GM21717 (cell line): ENCODE measurements around the gene SNX5.
A peak's percentile ranks its signal among the peaks of the same experiment; 100 is the strongest.

ENCODE experiments used
- ATAC-seq: cut with Tn5 transposase; IDR thresholded peaks from one replicate; pipeline ENCODE4 v1.9.1; 2021; ENCODE audit warnings: mild to moderate bottlenecking, moderate library complexity; ENCODE audit not compliant: unreplicated experiment

Gene SNX5

GRCh38 chr20:17919149-17919548 lies 49.4 kb downstream of the SNX5 start:
- no peak for ATAC-seq

DNA sequence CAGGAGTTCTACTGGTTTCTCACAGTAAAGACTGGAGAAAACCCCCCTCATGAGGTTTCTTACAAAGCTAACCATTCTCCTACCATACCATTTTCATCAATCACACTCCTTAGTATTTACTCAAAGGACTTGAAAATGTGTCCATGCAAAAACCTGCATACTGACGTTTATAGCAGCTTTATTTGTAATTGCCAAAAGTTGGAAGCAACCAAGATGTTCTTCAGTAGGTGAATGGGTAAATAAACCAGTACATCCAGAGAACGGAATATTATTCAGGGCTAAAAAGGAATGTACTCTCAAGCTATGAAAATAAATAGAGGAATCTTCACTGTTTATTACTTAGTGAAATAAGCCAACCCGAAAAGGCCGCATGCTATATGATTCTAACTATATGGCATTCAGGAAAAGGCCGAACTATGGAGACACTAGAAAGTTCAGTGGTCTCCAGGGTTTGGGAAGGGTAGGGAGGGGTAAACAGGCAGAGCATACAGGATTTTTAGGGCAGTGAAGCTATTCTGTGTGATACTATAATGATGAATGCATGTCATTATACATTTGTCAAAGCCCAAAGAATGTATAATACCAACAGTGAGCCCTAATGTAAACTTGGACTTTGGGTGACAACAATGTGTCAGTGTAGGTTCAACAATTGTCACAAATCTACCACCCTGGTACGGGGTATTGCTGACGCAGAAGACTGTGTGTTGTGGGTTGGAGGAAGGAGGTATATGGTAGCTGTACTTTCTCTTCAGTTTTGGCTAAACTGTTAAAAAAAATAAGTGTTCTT lies 50.6 kb downstream of the SNX5 start:
- ATAC-seq: no peak

DNA sequence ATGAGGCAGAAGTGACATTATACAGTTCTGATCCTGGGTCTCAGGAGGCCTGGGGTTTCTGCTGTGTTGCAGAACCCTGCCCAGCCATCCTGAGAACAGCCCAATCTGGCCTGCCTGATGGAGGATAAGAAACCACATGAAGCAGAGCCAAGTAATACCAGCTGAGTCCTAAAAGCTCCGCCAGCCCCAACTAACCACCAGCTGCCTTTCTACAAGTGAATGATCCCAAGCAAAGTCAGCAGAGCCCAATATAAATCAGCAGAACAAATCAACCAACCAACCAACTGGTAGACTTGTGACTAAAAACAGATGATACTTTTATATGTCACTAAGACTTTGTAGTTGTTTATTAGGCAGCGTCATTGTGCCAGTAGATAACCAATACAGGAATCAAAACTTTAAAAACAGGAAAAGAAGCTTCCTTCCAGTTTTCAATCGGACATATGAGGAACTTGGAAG lies 52.1 kb downstream of the SNX5 start:
- ATAC-seq: no peak

GRCh38 chr20:17914957-17915356 lies 53.6 kb downstream of the SNX5 start:
- ATAC-seq: no peak

GRCh38 chr20:17912916-17913315 lies 55.7 kb downstream of the SNX5 start:
- ATAC-seq: no peak

- no peak for ATAC-seq
These were observed 56.7 kb downstream of the SNX5 start for GRCh38 chr20:17911927-17912326.

DNA sequence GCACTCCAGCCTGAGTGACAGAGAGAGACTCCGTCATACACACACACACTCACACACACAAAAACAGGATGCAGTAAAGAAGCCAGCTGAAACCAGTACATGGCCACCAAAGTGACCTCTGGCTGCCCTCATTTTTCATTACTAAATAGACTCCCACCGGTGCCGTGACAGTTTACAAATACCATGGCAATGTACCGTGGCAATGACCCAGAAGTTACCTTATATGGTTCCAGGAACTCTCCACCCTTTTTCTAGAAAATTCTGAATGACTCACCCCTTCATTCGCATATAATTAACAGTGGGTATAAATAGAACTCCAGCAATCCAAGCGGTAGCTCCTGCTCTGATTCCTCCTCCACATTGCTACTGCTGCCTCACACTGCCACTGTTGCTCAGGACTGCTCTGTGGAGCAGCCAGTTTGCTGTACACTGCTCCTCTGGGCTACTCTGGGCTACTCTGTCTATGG lies 57.7 kb downstream of the SNX5 start:
- no peak for ATAC-seq

DNA sequence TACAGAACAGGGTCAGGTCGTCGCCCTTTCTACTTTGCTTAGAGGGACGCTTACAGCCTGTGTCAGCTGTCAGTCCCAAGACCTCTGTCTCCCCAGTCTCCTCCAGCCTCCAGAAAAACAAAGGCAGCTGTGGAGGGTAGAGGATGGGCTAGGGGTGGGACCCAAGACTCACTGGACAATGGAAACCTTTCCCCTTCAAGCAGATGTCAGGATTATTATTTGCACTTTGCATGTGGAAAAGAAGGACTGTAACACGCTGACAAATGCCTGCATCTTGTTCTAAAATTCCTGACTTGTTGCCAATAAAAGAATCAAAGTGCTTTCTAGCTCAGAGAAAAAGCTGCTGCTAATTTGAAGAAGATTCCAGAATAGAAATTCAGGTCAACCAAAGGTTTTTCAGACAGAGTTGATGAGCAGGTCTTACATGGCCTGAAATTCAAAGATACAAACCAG lies 58.7 kb downstream of the SNX5 start:
- ATAC-seq: no peak

GRCh38 chr20:17905544-17905943 lies 63.0 kb downstream of the SNX5 start:
- no peak for ATAC-seq

GRCh38 chr20:17904027-17904426 lies 64.6 kb downstream of the SNX5 start:
- peak; percentile 74 for ATAC-seq

GRCh38 chr20:17902531-17903083 lies 66.0 kb downstream of the SNX5 start:
- no peak for ATAC-seq

- ATAC-seq: no peak
These were observed 66.6 kb downstream of the SNX5 start for GRCh38 chr20:17901971-17902370.

DNA sequence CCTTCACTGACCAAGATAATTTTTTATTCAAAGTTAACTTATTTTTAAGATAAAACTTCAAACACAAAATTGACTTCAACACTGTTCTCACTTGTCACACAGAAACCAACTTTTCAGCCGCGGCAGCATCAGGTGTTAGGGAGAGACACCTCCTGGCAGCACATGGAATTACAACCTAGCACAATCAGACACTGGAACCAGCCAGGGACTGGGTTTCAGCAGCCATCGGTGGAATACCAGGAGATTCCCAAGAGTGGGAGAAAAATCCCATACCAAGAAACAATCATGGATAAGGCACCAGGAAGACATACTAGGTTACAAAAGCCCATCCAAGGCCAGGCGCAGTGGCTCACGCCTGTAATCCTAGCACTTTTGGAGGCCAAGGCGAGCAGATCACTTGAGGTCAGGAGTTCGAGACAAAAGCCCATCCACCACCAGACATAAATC lies 70.0 kb downstream of the SNX5 start:
- ATAC-seq: no peak

GRCh38 chr20:17897566-17898307 lies 70.9 kb downstream of the SNX5 start:
- ATAC-seq: no peak

DNA sequence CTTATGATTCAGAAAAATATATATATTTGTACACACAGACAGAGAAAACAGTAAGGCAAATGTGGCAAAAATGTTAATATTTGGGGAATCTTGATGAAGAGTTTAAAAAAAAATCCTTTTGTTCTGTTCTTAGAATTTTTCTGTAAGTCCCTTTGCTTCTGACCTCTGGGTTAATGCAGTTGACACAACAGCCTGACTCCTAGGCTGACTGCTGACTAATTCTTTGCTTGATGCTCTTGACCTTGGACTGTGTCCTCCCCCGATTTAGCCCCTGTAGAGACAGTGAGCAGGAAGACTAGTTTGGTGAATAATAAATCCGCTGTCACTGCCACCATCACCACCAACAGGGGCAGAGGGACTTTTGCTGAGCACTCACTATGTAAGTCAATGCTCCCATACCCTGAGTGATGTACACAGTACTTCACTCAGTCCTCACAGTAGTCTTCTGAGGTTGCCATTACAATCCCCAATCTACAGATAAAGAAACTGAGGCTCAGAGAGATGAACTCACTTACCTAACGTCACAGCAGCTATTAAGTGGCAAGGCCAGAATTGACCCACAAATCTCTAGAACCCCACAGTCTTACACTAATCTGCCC lies 71.7 kb downstream of the SNX5 start:
- ATAC-seq: peak; percentile 37

GRCh38 chr20:17896193-17896723 lies 72.3 kb downstream of the SNX5 start:
- ATAC-seq: no peak

DNA sequence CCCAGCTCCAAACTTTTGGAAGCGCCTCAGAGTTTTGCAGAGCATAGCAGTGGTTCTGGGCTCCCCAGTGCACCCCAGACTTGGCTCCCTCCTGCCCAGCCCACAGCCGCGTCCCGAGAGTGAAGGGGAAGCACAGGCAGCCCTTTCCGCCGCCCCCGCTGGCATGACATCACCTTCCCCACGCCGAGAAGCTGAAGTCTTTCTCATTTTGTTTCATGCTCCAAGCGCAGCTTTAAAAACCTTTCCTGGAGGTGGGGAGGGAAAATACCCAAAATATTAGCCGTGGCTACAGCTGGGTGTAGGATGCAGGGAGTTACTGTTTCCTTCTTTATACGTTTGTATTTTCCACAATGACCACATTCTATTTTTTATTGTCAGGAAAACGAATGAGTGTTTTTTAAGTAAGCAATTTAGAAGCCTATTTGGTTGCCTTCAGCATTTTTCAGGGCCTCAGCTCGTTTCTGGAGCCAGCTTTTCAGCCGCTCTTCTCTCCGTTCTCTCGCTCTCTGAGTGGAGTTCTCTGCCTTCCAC lies 72.9 kb downstream of the SNX5 start:
- ATAC-seq: peak; percentile 51

- no peak for ATAC-seq
These were observed 75.1 kb downstream of the SNX5 start for GRCh38 chr20:17893445-17893844.

GRCh38 chr20:17892189-17892938 lies 76.2 kb downstream of the SNX5 start:
- no peak for ATAC-seq
